Vagina (tissue), 2 donors: Measurements from ENCODE around the gene ZNF398. TPM values are rescaled to one million over a fixed set of nuclear protein-coding genes. Genes with fewer than 3 reads are reported as not detected.

Source experiments
- DNase-seq, 2 donors: peaks; one replicate each; pipeline ENCODE4 v3.0.0-alpha.2; 2017; ENCODE audit errors: extremely low spot score in 2 of 2
- H3K27ac ChIP-seq: fragments of 200-600 bp; sonication (generic); one replicate; pipeline ENCODE4 v1.5.1; 2019
- H3K27me3 ChIP-seq: fragments of 200-600 bp; sonication (generic); one replicate; pipeline ENCODE4 v1.5.1; 2019
- H3K36me3 ChIP-seq, 2 donors: fragments of 200-600 bp; sonication (generic); one replicate each; pipeline ENCODE4 v1.5.1; 2017 to 2019
- H3K4me1 ChIP-seq: fragments of 200-600 bp; sonication (generic); one replicate; pipeline ENCODE4 v1.5.1; 2019
- H3K4me3 ChIP-seq, 2 donors: fragments of 200-600 bp; sonication (generic); 1 replicate in 1 of 2; 2 replicates in 1 of 2; pipeline ENCODE4 v1.5.1; 2016 to 2019
- H3K9me3 ChIP-seq: fragments of 200-600 bp; sonication (generic); one replicate; pipeline ENCODE4 v1.5.1; 2019
- CTCF ChIP-seq, 3 experiments: fragments of 450-650 bp in 2 of 3; fragments of 200-600 bp in 1 of 3; sonication (generic) in 1 of 3; IDR thresholded peaks; one replicate each; pipeline ENCODE4 v1.5.1; 2017 to 2019; ENCODE audit warnings: antibody characterized with exemption in 3 of 3, mild to moderate bottlenecking in 2 of 3, moderate library complexity in 2 of 3
- POLR2A ChIP-seq, 2 donors: fragments of 450-650 bp; IDR thresholded peaks; one replicate each; pipeline ENCODE4 v1.6.1; 2017; ENCODE audit warnings: antibody characterized with exemption in 2 of 2, mild to moderate bottlenecking in 2 of 2, moderate library complexity in 2 of 2
- POLR2AphosphoS5 ChIP-seq, 2 donors: sonication (generic); formaldehyde crosslinking; IDR thresholded peaks; one replicate each; pipeline ENCODE4 v1.9.0; 2017; ENCODE audit warnings: antibody characterized with exemption in 2 of 2, mild to moderate bottlenecking in 2 of 2, low read depth in 1 of 2; ENCODE audit not compliant: insufficient read depth in 1 of 2
- intact Hi-C: fragments of 100-400 bp; cut with DNase I; formaldehyde crosslinking; loops from one replicate; pipeline ENCODE4 v1.15.1; 2023
- total RNA-seq: library from RNA; depleted of rRNA; stranded (reverse); fragments of >200 nt; gene quantifications from one replicate; pipeline ENCODE4 v1.2.3, GENCODE V29; 2016

ZNF398 gene
- total RNA-seq, 1 donor from 2014 or later: 21.4 TPM

- Histone ChIP-seq H3K4me1 (peaks cover 26% of the 10 kb centered on the region), H3K9me3 (no peaks in the 10 kb centered on the region), H3K36me3 (peaks cover 0 to 43% of the 10 kb centered on the region in 2 donors), H3K4me3 (no peak overlapping the region), H3K27me3 (no peaks in the 10 kb centered on the region), H3K27ac (no peak overlapping the region)
- TF ChIP-seq CTCF (IDR thresholded peaks at IDR 0.05) (no peak), POLR2A (IDR thresholded peaks at IDR 0.05) (no peak), POLR2AphosphoS5 (IDR thresholded peaks at IDR 0.05; ENCODE audit: insufficient read depth in 1 of 2, low read depth in 1 of 2) (no peak)
- intact Hi-C loops: no loop called here
- no peak for DNase-seq
Observed at GRCh38 chr7:149197675-149198074, 50.4 kb downstream of the ZNF398 start.

GRCh38 chr7:149198161-149198816, 51.0 kb downstream of the ZNF398 start:
- Histone ChIP-seq H3K27me3 (no peaks in the 10 kb centered on the region), H3K9me3 (no peaks in the 10 kb centered on the region), H3K36me3 (peaks cover 0 to 49% of the 10 kb centered on the region in 2 donors), H3K4me1 (peaks cover 26% of the 10 kb centered on the region), H3K4me3 (no peak overlapping the region), H3K27ac (no peak overlapping the region)
- intact Hi-C loops: no loop called here
- TF ChIP-seq CTCF (IDR thresholded peaks at IDR 0.05): no peak
- TF ChIP-seq POLR2A (IDR thresholded peaks at IDR 0.05): no peak
- no peak for TF ChIP-seq POLR2AphosphoS5 (IDR thresholded peaks at IDR 0.05; ENCODE audit: insufficient read depth in 1 of 2, low read depth in 1 of 2)
- no peak for DNase-seq

GRCh38 chr7:149199234-149199995, 52.2 kb downstream of the ZNF398 start:
- intact Hi-C loops: no loop called here
- no peaks in the 10 kb centered on the region for H3K9me3 ChIP-seq
- H3K36me3 ChIP-seq: peaks cover 0 to 57% of the 10 kb centered on the region in 2 donors
- TF ChIP-seq POLR2A (IDR thresholded peaks at IDR 0.05): no peak
- no peak for TF ChIP-seq POLR2AphosphoS5 (IDR thresholded peaks at IDR 0.05; ENCODE audit: insufficient read depth in 1 of 2, low read depth in 1 of 2)
- no peak for TF ChIP-seq CTCF (IDR thresholded peaks at IDR 0.05)
- no peak for DNase-seq
- H3K4me3 ChIP-seq: no peak overlapping the region
- H3K27ac ChIP-seq: no peak overlapping the region
- H3K27me3 ChIP-seq: no peaks in the 10 kb centered on the region
- peaks cover 26% of the 10 kb centered on the region for H3K4me1 ChIP-seq

- no peak for DNase-seq
- H3K9me3 ChIP-seq: no peaks in the 10 kb centered on the region
- intact Hi-C loops: no loop called here
- TF ChIP-seq POLR2A (IDR thresholded peaks at IDR 0.05) (no peak), CTCF (IDR thresholded peaks at IDR 0.05) (no peak), POLR2AphosphoS5 (IDR thresholded peaks at IDR 0.05; ENCODE audit: insufficient read depth in 1 of 2, low read depth in 1 of 2) (no peak)
- H3K27me3 ChIP-seq: no peaks in the 10 kb centered on the region
- H3K4me1 ChIP-seq: peaks cover 1% of the 10 kb centered on the region
- peaks cover 0 to 66% of the 10 kb centered on the region in 2 donors for H3K36me3 ChIP-seq
- no peak overlapping the region for H3K4me3 ChIP-seq
- H3K27ac ChIP-seq: no peak overlapping the region
Observed at GRCh38 chr7:149202831-149203231, 55.6 kb downstream of the ZNF398 start.
